GM15510 (cell line): ENCODE results near the gene CDKN2B.

Source experiments
- POLR2A ChIP-seq: IDR thresholded peaks from 3 replicates; pipeline ENCODE4 v1.6.1; 2011; ENCODE audit warnings: borderline replicate concordance; ENCODE audit not compliant: insufficient read length; ENCODE audit errors: extremely low read depth

CDKN2B gene

DNA sequence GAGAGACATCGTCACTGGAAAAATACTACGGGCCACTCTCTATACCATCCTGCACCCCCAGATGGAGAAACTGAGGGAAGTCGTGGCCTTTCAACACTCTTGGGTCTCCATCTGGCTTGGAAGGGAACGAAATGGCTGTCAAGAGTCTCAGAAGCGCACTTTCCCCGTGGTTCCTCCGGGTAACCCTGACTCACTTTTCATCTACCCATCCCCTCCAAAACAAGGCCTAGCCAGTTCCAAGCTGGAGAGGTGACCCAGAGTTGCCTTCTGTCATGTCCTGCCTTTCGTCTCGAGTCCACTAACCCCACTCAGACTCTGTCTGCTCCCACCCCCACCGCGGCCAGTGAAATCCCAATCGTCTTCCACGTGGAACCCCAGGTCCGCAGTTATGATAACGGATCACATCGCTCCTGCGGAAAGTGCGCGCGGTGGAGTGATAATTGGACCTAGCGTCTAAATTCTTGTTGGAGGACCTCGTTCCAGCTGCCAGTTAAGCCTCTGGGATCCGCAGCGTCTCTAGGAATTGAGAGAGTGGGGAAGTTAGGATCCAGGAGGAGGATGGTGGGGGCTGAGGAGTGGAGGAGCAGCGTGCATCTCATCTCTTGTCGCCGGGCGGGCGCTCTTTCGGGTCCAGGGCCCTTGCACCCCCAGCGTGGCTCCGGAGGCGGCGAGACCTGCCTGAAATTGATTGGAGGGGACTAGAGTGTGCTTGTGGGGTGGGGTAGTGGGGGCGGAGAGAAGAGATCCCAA is 19.5 kb downstream of the CDKN2B start:
- no peak for TF ChIP-seq POLR2A

- TF ChIP-seq POLR2A: no peak
Measured at GRCh38 chr9:21988056-21988990, 20.8 kb downstream of the CDKN2B start.

DNA sequence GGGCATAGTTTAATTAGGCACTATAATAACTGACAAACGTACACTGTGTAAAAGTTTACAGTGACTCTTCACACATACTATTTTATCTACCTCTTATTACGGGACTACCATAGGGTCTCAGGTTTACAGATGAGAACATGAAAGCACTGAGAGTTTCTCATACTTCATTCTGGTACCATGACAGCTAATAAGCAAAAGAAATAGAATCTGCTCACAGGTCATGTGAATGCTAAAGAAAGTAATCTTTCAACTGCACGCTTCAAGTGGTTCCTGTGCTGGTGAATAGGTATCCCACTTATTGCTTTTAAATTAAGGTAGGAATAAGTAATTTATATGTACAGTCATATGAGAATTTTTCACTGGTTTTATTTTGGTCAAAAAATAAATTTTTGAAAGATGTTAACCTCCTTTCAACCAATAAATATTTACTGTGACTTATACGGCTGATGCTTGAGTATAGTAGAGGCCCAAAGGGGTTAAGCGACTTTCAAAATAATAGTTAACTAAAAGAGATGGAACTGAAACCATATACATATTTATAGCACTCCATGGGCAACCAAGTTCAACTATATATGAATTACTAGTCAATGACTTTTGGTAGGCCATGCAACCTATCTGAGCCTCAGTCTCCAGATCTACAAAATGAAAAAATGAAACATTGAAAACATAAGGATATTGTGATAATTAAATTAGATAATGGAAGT is 23.0 kb downstream of the CDKN2B start:
- TF ChIP-seq POLR2A: no peak

GRCh38 chr9:21984101-21984500 is 25.0 kb downstream of the CDKN2B start:
- TF ChIP-seq POLR2A: no peak

GRCh38 chr9:21983561-21983935 is 25.6 kb downstream of the CDKN2B start:
- TF ChIP-seq POLR2A: no peak

DNA sequence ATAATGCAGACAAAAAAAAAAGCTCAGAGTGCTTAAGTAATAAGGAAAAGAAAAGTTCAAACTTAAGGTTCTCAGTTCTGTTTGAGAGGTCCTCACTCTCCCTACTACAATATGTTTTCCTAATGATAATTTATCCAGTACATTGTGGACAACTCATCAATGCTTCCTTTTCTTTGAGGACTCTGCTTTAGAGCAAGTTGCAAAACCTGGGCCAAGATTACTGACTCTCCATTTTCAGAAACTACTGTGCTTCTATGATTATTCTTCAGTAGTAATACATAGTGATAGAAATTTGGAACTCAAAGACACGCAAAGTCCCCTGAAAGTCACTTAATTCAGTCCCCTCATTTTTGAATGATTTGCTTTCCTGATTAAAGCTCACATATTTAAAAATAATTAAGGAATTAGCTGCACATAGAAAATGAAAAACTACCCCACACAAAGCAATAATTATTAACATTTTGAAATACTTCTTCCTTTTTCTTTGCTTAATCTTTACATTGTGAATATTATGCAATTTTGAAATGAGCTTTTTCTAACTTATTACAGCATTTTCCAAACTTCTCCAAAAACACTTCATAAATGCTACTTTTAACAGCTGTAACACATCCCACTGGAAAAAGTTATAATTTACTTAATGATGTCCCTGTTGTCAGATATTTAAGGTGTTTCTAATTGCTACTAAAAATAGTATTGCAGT is 26.1 kb downstream of the CDKN2B start:
- TF ChIP-seq POLR2A: no peak

DNA sequence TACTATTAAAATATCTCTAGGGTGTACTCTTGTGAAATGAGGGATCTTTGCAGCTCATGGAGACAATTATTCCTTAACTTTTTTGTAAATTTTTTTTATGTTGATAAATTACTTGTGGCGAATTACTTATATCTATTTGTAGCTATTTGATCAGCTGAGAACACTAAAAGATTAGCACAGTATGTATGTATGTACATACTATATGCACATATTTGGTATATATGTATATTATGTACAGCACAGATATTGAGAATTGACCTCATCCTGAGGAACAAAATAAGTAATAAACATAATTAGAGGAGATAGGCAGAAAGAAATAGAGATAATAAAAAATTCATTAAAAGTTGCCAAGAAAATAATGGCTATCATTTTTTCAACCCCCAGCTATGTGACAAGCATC is 26.7 kb downstream of the CDKN2B start:
- TF ChIP-seq POLR2A: no peak

GRCh38 chr9:21976334-21976875 is 32.7 kb downstream of the CDKN2B start:
- no peak for TF ChIP-seq POLR2A

GRCh38 chr9:21974722-21975409 is 34.2 kb downstream of the CDKN2B start:
- no peak for TF ChIP-seq POLR2A

DNA sequence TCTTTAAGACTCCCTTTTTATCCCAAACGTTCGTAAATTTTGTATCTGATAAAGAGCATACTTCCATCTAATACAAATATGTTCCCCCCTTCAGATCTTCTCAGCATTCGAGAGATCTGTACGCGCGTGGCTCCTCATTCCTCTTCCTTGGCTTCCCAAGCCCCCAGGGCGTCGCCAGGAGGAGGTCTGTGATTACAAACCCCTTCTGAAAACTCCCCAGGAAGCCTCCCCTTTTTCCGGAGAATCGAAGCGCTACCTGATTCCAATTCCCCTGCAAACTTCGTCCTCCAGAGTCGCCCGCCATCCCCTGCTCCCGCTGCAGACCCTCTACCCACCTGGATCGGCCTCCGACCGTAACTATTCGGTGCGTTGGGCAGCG is 34.8 kb downstream of the CDKN2B start:
- TF ChIP-seq POLR2A: no peak

DNA sequence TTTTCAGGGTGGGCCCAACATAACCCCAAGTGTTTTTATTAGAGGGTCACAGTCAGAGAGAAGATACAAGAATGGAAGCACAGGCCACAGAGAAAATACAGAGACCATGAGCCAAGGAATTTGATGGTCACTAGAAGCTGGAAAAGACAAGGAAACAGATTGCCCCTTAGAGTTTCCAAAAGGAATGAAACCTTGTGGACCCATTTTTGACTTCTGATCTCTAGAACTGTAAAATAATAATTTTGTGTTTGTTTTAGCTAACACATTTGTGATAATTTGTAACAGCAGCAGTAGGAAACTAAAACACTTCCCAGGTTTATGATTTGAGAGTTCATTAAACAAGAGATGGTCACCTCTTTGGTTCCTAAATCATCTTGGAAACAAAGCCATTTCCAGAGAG is 36.7 kb downstream of the CDKN2B start:
- TF ChIP-seq POLR2A: no peak

GRCh38 chr9:21970800-21971640 is 38.1 kb downstream of the CDKN2B start:
- no peak for TF ChIP-seq POLR2A

- TF ChIP-seq POLR2A: no peak
Measured at GRCh38 chr9:21969951-21970799, 38.9 kb downstream of the CDKN2B start.
